HCT116 (cell line): Measurements from ENCODE around the gene WNK2. TPM values are rescaled to one million over a fixed set of nuclear protein-coding genes. Genes with fewer than 3 reads are reported as not detected.

ENCODE experiments used
- ATAC-seq: fragments of 200-7000 bp; cut with Tn5 transposase; 2 replicates; pipeline ENCODE4 v1.9.1; 2020; ENCODE audit warnings: mild to moderate bottlenecking, moderate library complexity
- BruUV-seq: library from RNA; stranded (reverse); fragments of 400-500 nt; replicated peaks from 2 replicates; lab custom pipeline; 2021; lab: Mats Ljungman, UMichigan
- CTCF ChIA-PET: fragments of 300-600 bp; sonication (Branson Sonifier 250); formaldehyde crosslinking; loops from one replicate; lab custom pipeline; 2021; ENCODE audit warnings: antibody characterized with exemption; lab: Charles Lee
- POLR2A ChIA-PET: fragments of 300-600, 350-600 bp; sonication (Branson Sonifier 250); formaldehyde crosslinking; loops from one replicate; lab custom pipeline; 2021; ENCODE audit warnings: antibody characterized with exemption; lab: Charles Lee
- RAD21 ChIA-PET, 2 experiments: fragments of 300-600 bp; sonication (Branson Sonifier 250); formaldehyde crosslinking; loops; one replicate each; lab custom pipeline; 2023; ENCODE audit warnings: low total read pairs in 2 of 2; ENCODE audit not compliant: uncharacterized antibody in 2 of 2, unreplicated experiment in 2 of 2, low non-redundant PET in 1 of 2; lab: Charles Lee
- DNase-seq: peaks from one replicate; pipeline ENCODE4 v3.0.0-alpha.2; 2010; ENCODE audit warnings: low read depth, low spot score
- H2AFZ ChIP-seq: fragments of 200-600 bp; shearing (Covaris generic), sonication (generic); 2 replicates; pipeline ENCODE4 v1.6.1; 2017; ENCODE audit warnings: low read depth, mixed run types, mixed read lengths, antibody characterized with exemption, low read length; ENCODE audit not compliant: poor library complexity, severe bottlenecking
- H3K27ac ChIP-seq: 2 replicates; pipeline ENCODE4 v1.5.1; 2012; ENCODE audit warnings: low read depth, low read length
- H3K27me3 ChIP-seq: fragments of 200-600 bp; sonication (generic); 2 replicates; pipeline ENCODE4 v1.6.1; 2016; ENCODE audit warnings: mixed run types, low read length, mixed read lengths; ENCODE audit not compliant: insufficient read depth
- H3K36me3 ChIP-seq, 2 experiments: fragments of 200-500 bp in 1 of 2; fragments of 200-600 bp in 1 of 2; sonication (Bioruptor generic) in 1 of 2; sonication (generic) in 1 of 2; 2 replicates each; pipeline versions ENCODE4 v1.5.1 to v1.6.1; 2014 to 2016; ENCODE audit warnings: low read length in 2 of 2, inconsistent platforms in 1 of 2, mixed read lengths in 1 of 2, mixed run types in 1 of 2; ENCODE audit not compliant: insufficient read depth in 2 of 2, control insufficient read depth in 1 of 2
- H3K4me1 ChIP-seq, 2 experiments: fragments of 200-600 bp in 1 of 2; sonication (generic) in 1 of 2; 2 replicates each; pipeline versions ENCODE4 v1.5.1 to v1.6.1; 2012 to 2017; ENCODE audit warnings: low read length in 2 of 2, inconsistent platforms in 1 of 2, mild to moderate bottlenecking in 1 of 2, mixed read lengths in 1 of 2, mixed run types in 1 of 2, moderate library complexity in 1 of 2; ENCODE audit not compliant: insufficient read depth in 2 of 2, control insufficient read depth in 1 of 2
- H3K4me2 ChIP-seq: fragments of 200-600 bp; sonication (generic); 2 replicates; pipeline ENCODE4 v1.6.1; 2017; ENCODE audit warnings: mixed run types, low read length, mixed read lengths
- H3K4me3 ChIP-seq, 2 experiments: fragments of 200-600 bp in 1 of 2; sonication (generic) in 1 of 2; replicated peaks in 1 of 2; 2 replicates each; pipeline ENCODE4 v1.5.1; 2011 to 2016; ENCODE audit warnings: low read length in 2 of 2, control low read depth in 1 of 2, low read depth in 1 of 2, mild to moderate bottlenecking in 1 of 2, mixed read lengths in 1 of 2, mixed run types in 1 of 2
- H3K79me2 ChIP-seq: fragments of 200-600 bp; sonication (generic); 2 replicates; pipeline ENCODE4 v1.6.1; 2017; ENCODE audit warnings: mild to moderate bottlenecking, mixed run types, low read length, moderate library complexity, mixed read lengths; ENCODE audit not compliant: insufficient read depth
- H3K9ac ChIP-seq: fragments of 200-600 bp; sonication (generic); 2 replicates; pipeline ENCODE4 v1.6.1; 2016; ENCODE audit warnings: low read length, mixed read lengths
- H3K9me2 ChIP-seq: fragments of 200-600 bp; sonication (generic), shearing (Covaris generic); 2 replicates; pipeline ENCODE4 v1.6.1; 2017; ENCODE audit warnings: mixed run types, mild to moderate bottlenecking, moderate library complexity; ENCODE audit not compliant: insufficient read depth
- H3K9me3 ChIP-seq, 2 experiments: fragments of 200-500 bp in 1 of 2; fragments of 200-600 bp in 1 of 2; sonication (Bioruptor generic) in 1 of 2; sonication (generic) in 1 of 2; 2 replicates each; pipeline ENCODE4 v1.6.1; 2014 to 2017; ENCODE audit warnings: low read length in 2 of 2, mixed read lengths in 2 of 2, inconsistent platforms in 1 of 2, low read depth in 1 of 2, mild to moderate bottlenecking in 1 of 2, mixed run types in 1 of 2, moderate library complexity in 1 of 2; ENCODE audit not compliant: control insufficient read depth in 1 of 2, insufficient read depth in 1 of 2
- H4K20me1 ChIP-seq: fragments of 200-600 bp; sonication (generic), shearing (Covaris generic); 2 replicates; pipeline ENCODE4 v1.6.1; 2017; ENCODE audit warnings: mixed run types, mild to moderate bottlenecking, moderate library complexity; ENCODE audit not compliant: insufficient read depth
- CBX3 ChIP-seq: IDR thresholded peaks from 2 replicates; pipeline ENCODE4 v1.6.1; 2012; ENCODE audit warnings: low read depth
- CEBPB ChIP-seq: IDR thresholded peaks from 2 replicates; pipeline ENCODE4 v1.6.1; 2012; ENCODE audit warnings: low read depth
- CTCF ChIP-seq, 3 experiments: fragments of 200-600 bp in 1 of 3; sonication (generic) in 1 of 3; IDR thresholded peaks in 2 of 3; conservative IDR thresholded peaks in 1 of 3; 2 replicates each; pipeline ENCODE4 v1.5.1; 2012 to 2017; ENCODE audit warnings: low read depth in 2 of 3, low read length in 2 of 3, antibody characterized with exemption in 1 of 3, borderline replicate concordance in 1 of 3, control low read depth in 1 of 3, mild to moderate bottlenecking in 1 of 3, mixed read lengths in 1 of 3, mixed run types in 1 of 3, moderate library complexity in 1 of 3; ENCODE audit not compliant: insufficient read depth in 1 of 3
- EZH2 ChIP-seq: fragments of 200-600 bp; sonication (generic); IDR thresholded peaks from 2 replicates; pipeline ENCODE4 v1.6.1; 2017; ENCODE audit warnings: antibody characterized with exemption, mixed run types
- EZH2phosphoT487 ChIP-seq: fragments of 200-600 bp; IDR thresholded peaks from 2 replicates; pipeline ENCODE4 v1.6.1; 2018; ENCODE audit warnings: antibody characterized with exemption, borderline replicate concordance
- JUND ChIP-seq: IDR thresholded peaks from 2 replicates; pipeline ENCODE4 v1.6.1; 2012
- POLR2AphosphoS5 ChIP-seq: IDR thresholded peaks from 2 replicates; pipeline ENCODE4 v1.6.1; 2011; ENCODE audit warnings: mild to moderate bottlenecking, low read depth, low read length, moderate library complexity
- REST ChIP-seq: IDR thresholded peaks from 2 replicates; pipeline ENCODE4 v1.6.1; 2012; ENCODE audit warnings: low read depth
- SIN3A ChIP-seq: IDR thresholded peaks from 2 replicates; pipeline ENCODE4 v1.6.1; 2012; ENCODE audit warnings: low read depth
- YY1 ChIP-seq: IDR thresholded peaks from 2 replicates; pipeline ENCODE4 v1.6.1; 2011; ENCODE audit warnings: low read length, low read depth, moderate library complexity, mild to moderate bottlenecking; ENCODE audit not compliant: insufficient replicate concordance; ENCODE audit errors: extremely low read depth
- ZFX ChIP-seq: fragments of 450-650 bp; IDR thresholded peaks from 2 replicates; pipeline ENCODE4 v1.6.1; 2017
- intact Hi-C: fragments of 100-400 bp; cut with micrococcal nuclease; formaldehyde crosslinking; loops from 2 replicates; pipeline ENCODE4 v1.10.0; 2022
- total RNA-seq: library from RNA; stranded (reverse); gene quantifications from one replicate; pipeline ENCODE4 v1.2.1, GENCODE V29; 2021; ENCODE audit not compliant: unreplicated experiment
- TF ChIP-seq, protein P1 (sequence below): IDR thresholded peaks from 2 replicates; pipeline ENCODE4 v1.6.1; 2012
- TF ChIP-seq, protein P2 (sequence below): IDR thresholded peaks from 2 replicates; pipeline ENCODE4 v1.6.1; 2012

Gene WNK2
- total RNA-seq, 1 experiment from 2014 or later, result 24.4 TPM

GRCh38 chr9:93229636-93230035, 45.7 kb downstream of the WNK2 start:
- no peak for DNase-seq
- ATAC-seq, result no peak
- RAD21 ChIA-PET, result no interaction called here
- H3K9ac ChIP-seq, result no peak overlapping the region
- no peaks in the 10 kb centered on the region for H3K9me3 ChIP-seq
- no peak overlapping the region for H3K4me3 ChIP-seq
- intact Hi-C loops, result no loop called here
- H3K4me1 ChIP-seq, result peaks cover 17 to 36% of the 10 kb centered on the region in 2 experiments
- no peaks in the 10 kb centered on the region for H3K9me2 ChIP-seq
- H3K27me3 ChIP-seq, result no peaks in the 10 kb centered on the region
- POLR2A ChIA-PET, result no interaction called here
- CTCF ChIA-PET, result no interaction called here
- H4K20me1 ChIP-seq, result no peaks in the 10 kb centered on the region
- no TSS peak for BruUV-seq
- H3K36me3 ChIP-seq, result no peaks in the 10 kb centered on the region
- peaks cover 16% of the 10 kb centered on the region for H3K79me2 ChIP-seq
- no peak overlapping the region for H2AFZ ChIP-seq
- no peak overlapping the region for H3K27ac ChIP-seq
- no peak overlapping the region for H3K4me2 ChIP-seq
- TF ChIP-seq EZH2phosphoT487 (no peak), CTCF (IDR thresholded peaks at IDR 0.05 in 2 of 3, conservative IDR thresholded peaks at IDR 0.05 in 1 of 3; ENCODE audit: borderline replicate concordance in 1 of 3, insufficient read depth in 1 of 3, low read depth in 2 of 3, low read length in 2 of 3) (no peak), CEBPB (no peak), JUND (no peak), ZFX (no peak), REST (no peak), POLR2AphosphoS5 (no peak), CBX3 (no peak), SIN3A (no peak), EZH2 (no peak), YY1 (no peak)
- TF ChIP-seq, protein P1, sequence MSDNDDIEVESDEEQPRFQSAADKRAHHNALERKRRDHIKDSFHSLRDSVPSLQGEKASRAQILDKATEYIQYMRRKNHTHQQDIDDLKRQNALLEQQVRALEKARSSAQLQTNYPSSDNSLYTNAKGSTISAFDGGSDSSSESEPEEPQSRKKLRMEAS, result no peak
- TF ChIP-seq, protein P2, sequence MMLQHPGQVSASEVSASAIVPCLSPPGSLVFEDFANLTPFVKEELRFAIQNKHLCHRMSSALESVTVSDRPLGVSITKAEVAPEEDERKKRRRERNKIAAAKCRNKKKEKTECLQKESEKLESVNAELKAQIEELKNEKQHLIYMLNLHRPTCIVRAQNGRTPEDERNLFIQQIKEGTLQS, result no peak
- TF ChIP-seq, all 23 proteins: peak for 0
